Adrenal gland (tissue), 12 donors: Measurements from ENCODE around the gene HBG2. TPM values are rescaled to one million over a fixed set of nuclear protein-coding genes. Genes with fewer than 3 reads are reported as not detected.

Source experiments
- DNase-seq, 7 donors: peaks; one replicate each; pipeline ENCODE4 v3.0.0-alpha.2; 2019 to 2020
- H3K27ac ChIP-seq, 5 donors: fragments of 200-600 bp; sonication (generic) in 4 of 5; 1 replicate in 3 of 5; 2 replicates in 2 of 5; pipeline versions ENCODE4 v1.5.1 to v1.8.0; 2016 to 2020; ENCODE audit warnings: mild to moderate bottlenecking in 1 of 5
- H3K27me3 ChIP-seq: fragments of 200-600 bp; 2 replicates; pipeline ENCODE4 v1.8.0; 2021
- H3K36me3 ChIP-seq, 2 donors: fragments of 200-600 bp; replicated peaks in 1 of 2; 1 replicate in 1 of 2; 2 replicates in 1 of 2; pipeline versions ENCODE4 v1.5.1 to v1.8.0; 2018 to 2022
- H3K4me1 ChIP-seq, 2 donors: fragments of 200-600 bp; replicated peaks in 1 of 2; 1 replicate in 1 of 2; 2 replicates in 1 of 2; pipeline versions ENCODE4 v1.5.1 to v1.8.0; 2018 to 2021
- H3K4me3 ChIP-seq, 4 donors: fragments of 200-600 bp; sonication (generic) in 3 of 4; one replicate each; pipeline ENCODE4 v1.5.1; 2016 to 2018
- H3K9me3 ChIP-seq, 3 donors: fragments of 200-600 bp; sonication (generic) in 1 of 3; replicated peaks in 1 of 3; 1 replicate in 2 of 3; 2 replicates in 1 of 3; pipeline versions ENCODE4 v1.5.1 to v1.8.0; 2016 to 2021
- POLR2A ChIP-seq, 2 donors: fragments of 450-650 bp; IDR thresholded peaks; one replicate each; pipeline ENCODE4 v1.6.1; 2017; ENCODE audit warnings: antibody characterized with exemption in 2 of 2, mild to moderate bottlenecking in 2 of 2, moderate library complexity in 1 of 2
- WGBS, 4 donors: extraction: QIAGEN DNeasy Blood & Tissue Kit in 2 of 4; methylation state at CpG; one replicate each; pipeline versions ENCODE4 v1.1.5 to v1.1.7; 2013 to 2017; 5-methylcytosine and 5-hydroxymethylcytosine counted together
- intact Hi-C, 2 donors: fragments of 100-400 bp; cut with DNase I; formaldehyde crosslinking; loops; one replicate each; pipeline versions ENCODE4 v1.14.1 to v1.15.0; 2022 to 2023
- polyA plus RNA-seq, 3 donors: library from polyadenylated mRNA; stranded (reverse); fragments of 200-250 nt in 2 of 3; fragments of 350-450 nt in 1 of 3; fragmentation: Illumina TruSeq in 1 of 3; extraction: RNeasy Lipid Tissue Mini Kit (QIAGEN cat#74804) in 1 of 3; gene quantifications; one replicate each; pipeline ENCODE4 v1.2.3, GENCODE V29; 2013 to 2014
- total RNA-seq, 9 donors: library from RNA; depleted of rRNA in 4 of 9; stranded (reverse); fragments of >200 nt in 4 of 9; fragments of 120-200 nt in 1 of 9; fragmentation: NEBNext Ultra II Directional in 1 of 9; extraction: Animal tissue kit (Norgen Biotek cat#: 25700) in 1 of 9; gene quantifications; one replicate each; pipeline versions ENCODE4 v1.1.0 to v1.2.4, GENCODE V29; 2013 to 2023
- TF ChIP-seq, protein P1 (sequence below), 6 experiments: fragments of 450-650 bp in 4 of 6; fragments of 200-600 bp in 2 of 6; sonication (generic) in 1 of 6; IDR thresholded peaks; 1 replicate in 5 of 6; 2 replicates in 1 of 6; pipeline versions ENCODE4 v1.5.1 to v1.8.0; 2016 to 2021; ENCODE audit warnings: antibody characterized with exemption in 6 of 6, mild to moderate bottlenecking in 2 of 6, moderate library complexity in 1 of 6
- donor health status: healthy with polysubstance abuse.
- donor health status: Bipolar disorder and iron deficiency.
- donor health status: DM: yes; HTN: yes; CAD: no.
- donor health status: DM: no; HTN: no; CAD: no.
- donor health status: DM: no; HTN: no; CAD: no.
- donor health status: DM: yes; HTN: yes; CAD: no.

Gene HBG2
- total and polyA plus RNA-seq, 12 donors = 0.51 to 9,973 (median 10.0) TPM; not detected in 7

DNA sequence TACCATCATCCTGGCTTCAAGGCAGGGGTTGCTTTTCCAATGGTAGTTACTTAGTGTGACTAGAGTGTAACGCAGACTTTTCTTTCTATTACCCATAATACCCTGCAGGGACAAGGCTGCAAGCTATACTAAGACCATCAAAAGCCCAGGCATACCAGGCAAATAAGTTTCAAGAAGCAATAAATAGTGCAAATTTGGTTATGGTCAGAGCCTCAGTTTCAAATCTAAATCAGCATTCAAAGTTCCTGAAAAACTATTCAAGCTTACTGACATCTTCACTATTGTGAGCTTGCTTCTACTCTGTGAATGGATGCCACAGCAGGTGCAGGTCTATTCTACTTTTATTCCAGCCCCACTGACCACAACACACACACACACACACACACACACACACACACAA, 25.2 kb downstream of the HBG2 start:
- H3K27me3 ChIP-seq = no peaks in the 10 kb centered on the region
- H3K4me1 ChIP-seq = no peaks in the 10 kb centered on the region
- no peak for DNase-seq
- H3K27ac ChIP-seq = no peak overlapping the region
- intact Hi-C loops = no loop called here
- no peaks in the 10 kb centered on the region for H3K9me3 ChIP-seq
- H3K4me3 ChIP-seq = no peak overlapping the region
- 80 to 93% (median 87%) methylated on average over 1 of the region's 1 CpG for WGBS, 4 donors
- H3K36me3 ChIP-seq = no peaks in the 10 kb centered on the region
- TF ChIP-seq, protein P1, sequence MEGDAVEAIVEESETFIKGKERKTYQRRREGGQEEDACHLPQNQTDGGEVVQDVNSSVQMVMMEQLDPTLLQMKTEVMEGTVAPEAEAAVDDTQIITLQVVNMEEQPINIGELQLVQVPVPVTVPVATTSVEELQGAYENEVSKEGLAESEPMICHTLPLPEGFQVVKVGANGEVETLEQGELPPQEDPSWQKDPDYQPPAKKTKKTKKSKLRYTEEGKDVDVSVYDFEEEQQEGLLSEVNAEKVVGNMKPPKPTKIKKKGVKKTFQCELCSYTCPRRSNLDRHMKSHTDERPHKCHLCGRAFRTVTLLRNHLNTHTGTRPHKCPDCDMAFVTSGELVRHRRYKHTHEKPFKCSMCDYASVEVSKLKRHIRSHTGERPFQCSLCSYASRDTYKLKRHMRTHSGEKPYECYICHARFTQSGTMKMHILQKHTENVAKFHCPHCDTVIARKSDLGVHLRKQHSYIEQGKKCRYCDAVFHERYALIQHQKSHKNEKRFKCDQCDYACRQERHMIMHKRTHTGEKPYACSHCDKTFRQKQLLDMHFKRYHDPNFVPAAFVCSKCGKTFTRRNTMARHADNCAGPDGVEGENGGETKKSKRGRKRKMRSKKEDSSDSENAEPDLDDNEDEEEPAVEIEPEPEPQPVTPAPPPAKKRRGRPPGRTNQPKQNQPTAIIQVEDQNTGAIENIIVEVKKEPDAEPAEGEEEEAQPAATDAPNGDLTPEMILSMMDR (IDR thresholded peaks at IDR 0.05) = no peak
- TF ChIP-seq POLR2A (IDR thresholded peaks at IDR 0.05) = no peak

DNA sequence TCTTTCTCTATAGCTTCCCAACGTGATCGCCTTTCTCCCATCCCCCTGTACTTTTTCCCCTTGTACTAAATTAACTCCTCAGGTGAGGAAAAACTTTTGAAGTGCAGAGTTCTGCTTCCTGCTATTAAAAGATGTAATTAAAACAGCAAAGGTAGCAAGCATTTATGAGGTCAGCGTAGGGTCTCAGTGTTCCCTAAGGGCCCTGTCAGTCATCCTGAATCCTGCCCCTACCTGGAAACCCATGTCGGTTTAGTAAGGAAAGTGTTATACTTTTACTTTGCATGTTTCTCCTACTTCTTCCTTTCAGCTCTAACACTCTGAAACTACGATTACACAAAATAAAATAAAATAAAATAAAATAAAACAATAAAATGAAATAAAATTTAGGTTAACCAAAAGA, 26.5 kb downstream of the HBG2 start:
- TF ChIP-seq, protein P1 (IDR thresholded peaks at IDR 0.05) = no peak
- no peak for TF ChIP-seq POLR2A (IDR thresholded peaks at IDR 0.05)
- no peaks in the 10 kb centered on the region for H3K36me3 ChIP-seq
- no peaks in the 10 kb centered on the region for H3K9me3 ChIP-seq
- H3K4me1 ChIP-seq = no peaks in the 10 kb centered on the region
- 53 to 72% (median 65%) methylated on average over 5 of the region's 5 CpGs for WGBS, 4 donors
- no peak overlapping the region for H3K27ac ChIP-seq
- intact Hi-C loops = no loop called here
- no peak for DNase-seq
- no peak overlapping the region for H3K4me3 ChIP-seq
- no peaks in the 10 kb centered on the region for H3K27me3 ChIP-seq

DNA sequence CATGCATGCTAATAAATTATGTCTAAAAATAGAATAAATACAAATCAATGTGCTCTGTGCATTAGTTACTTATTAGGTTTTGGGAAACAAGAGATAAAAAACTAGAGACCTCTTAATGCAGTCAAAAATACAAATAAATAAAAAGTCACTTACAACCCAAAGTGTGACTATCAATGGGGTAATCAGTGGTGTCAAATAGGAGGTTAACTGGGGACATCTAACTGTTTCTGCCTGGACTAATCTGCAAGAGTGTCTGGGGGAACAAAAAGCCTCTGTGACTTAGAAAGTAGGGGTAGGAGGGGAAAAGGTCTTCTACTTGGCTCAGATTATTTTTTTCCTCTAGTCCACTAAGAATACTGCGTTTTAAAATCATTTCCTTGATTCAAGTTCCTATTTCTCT, 26.9 kb downstream of the HBG2 start:
- no peak for TF ChIP-seq POLR2A (IDR thresholded peaks at IDR 0.05)
- TF ChIP-seq, protein P1 (IDR thresholded peaks at IDR 0.05) = no peak
- WGBS, 4 donors = 36 to 63% (median 44%) methylated on average over 1 of the region's 1 CpG
- intact Hi-C loops = no loop called here
- no peak for DNase-seq
- Histone ChIP-seq H3K4me3 (no peak overlapping the region), H3K4me1 (no peaks in the 10 kb centered on the region), H3K36me3 (no peaks in the 10 kb centered on the region), H3K27ac (no peak overlapping the region), H3K9me3 (no peaks in the 10 kb centered on the region), H3K27me3 (no peaks in the 10 kb centered on the region)

DNA sequence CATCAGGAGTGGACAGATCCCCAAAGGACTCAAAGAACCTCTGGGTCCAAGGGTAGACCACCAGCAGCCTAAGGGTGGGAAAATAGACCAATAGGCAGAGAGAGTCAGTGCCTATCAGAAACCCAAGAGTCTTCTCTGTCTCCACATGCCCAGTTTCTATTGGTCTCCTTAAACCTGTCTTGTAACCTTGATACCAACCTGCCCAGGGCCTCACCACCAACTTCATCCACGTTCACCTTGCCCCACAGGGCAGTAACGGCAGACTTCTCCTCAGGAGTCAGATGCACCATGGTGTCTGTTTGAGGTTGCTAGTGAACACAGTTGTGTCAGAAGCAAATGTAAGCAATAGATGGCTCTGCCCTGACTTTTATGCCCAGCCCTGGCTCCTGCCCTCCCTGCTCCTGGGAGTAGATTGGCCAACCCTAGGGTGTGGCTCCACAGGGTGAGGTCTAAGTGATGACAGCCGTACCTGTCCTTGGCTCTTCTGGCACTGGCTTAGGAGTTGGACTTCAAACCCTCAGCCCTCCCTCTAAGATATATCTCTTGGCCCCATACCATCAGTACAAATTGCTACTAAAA, 27.8 kb downstream of the HBG2 start, which contains the start of gene HBB:
TSS of gene HBB (minus strand) at position 340 of the 579 bp plus-strand sequence. CDS start at position 290, 50 bp downstream.
- intact Hi-C loops = no loop called here

More for the DNA sequence above, 27.8 kb downstream of the HBG2 start, which contains the start of gene HBB:
- no peak for DNase-seq
- no peak for TF ChIP-seq POLR2A (IDR thresholded peaks at IDR 0.05)
- TF ChIP-seq, protein P1 (IDR thresholded peaks at IDR 0.05) = no peak
- H3K9me3 ChIP-seq = no peaks in the 10 kb centered on the region
- H3K27me3 ChIP-seq = no peaks in the 10 kb centered on the region
- no peak within 1 kb of the TSS for H3K4me3 ChIP-seq
- no peak within 1 kb of the TSS for H3K27ac ChIP-seq
- 78 to 91% (median 82%) methylated on average over 3 of the region's 3 CpGs for WGBS, 4 donors
- H3K4me1 ChIP-seq = no peaks in the 10 kb centered on the region
- no peaks in the 10 kb centered on the region for H3K36me3 ChIP-seq
